ENCODE data around the gene ICOS. TPM values are rescaled to one million over a fixed set of nuclear protein-coding genes. Genes with fewer than 3 reads are reported as not detected.

ICOS gene
- total RNA-seq, 1 experiment from 2014 or later = not detected

DNA sequence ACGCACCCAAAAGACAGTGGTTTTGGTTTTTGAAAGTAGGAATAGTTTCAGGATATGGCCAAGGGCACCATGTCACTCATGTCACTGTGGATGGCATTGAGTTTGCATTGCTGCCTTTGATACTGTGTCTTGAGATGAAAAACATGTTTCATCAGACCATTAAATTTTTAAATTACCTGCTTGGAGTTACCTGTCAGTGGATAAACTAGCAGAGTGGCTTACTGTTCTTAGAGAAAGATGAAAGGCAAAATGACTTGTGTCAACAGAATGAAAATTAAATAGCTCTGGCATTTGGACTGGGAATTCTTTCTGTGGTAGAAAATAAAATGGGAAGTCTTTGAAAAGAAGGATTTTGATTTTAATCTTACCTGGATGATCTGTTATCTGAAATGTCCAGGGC is 386 bp downstream of the ICOS start:
- no peak overlapping the region for H2AK5ac ChIP-seq (ENCODE audit: insufficient read length, low read length)

More for the DNA sequence above, 386 bp downstream of the ICOS start:
- Histone ChIP-seq H2BK12ac (ENCODE audit: insufficient read length, low read depth, low read length) (no peak overlapping the region), H4K5ac (ENCODE audit: insufficient read length, low read depth, low read length) (no peak overlapping the region), H3K4me2 (ENCODE audit: insufficient read depth, insufficient read length, low read length) (no peak overlapping the region), H2BK20ac (ENCODE audit: low read depth, low read length, poor library complexity, severe bottlenecking) (no peak overlapping the region), H3K27ac (ENCODE audit: insufficient read length, low read depth, low read length) (no peak overlapping the region), H3K9ac (ENCODE audit: extremely low read depth, insufficient read length, low read length) (no peak overlapping the region), H3K79me1 (ENCODE audit: insufficient read depth, low read depth, low read length, poor library complexity, severe bottlenecking) (no peaks in the 10 kb centered on the region), H3K79me2 (ENCODE audit: insufficient read depth, low read length) (no peaks in the 10 kb centered on the region), H4K8ac (replicated peaks; ENCODE audit: insufficient read length, low read depth, low read length) (no peak overlapping the region), H2AFZ (ENCODE audit: low read length) (no peak overlapping the region), H3K4ac (ENCODE audit: low read depth, low read length) (no peak overlapping the region), H3K14ac (ENCODE audit: insufficient read depth, low read length) (no peak overlapping the region), H3T11ph (ENCODE audit: low read length) (no peak overlapping the region), H4K91ac (ENCODE audit: insufficient read length, low read depth, low read length) (no peak overlapping the region), H3K27me3 (ENCODE audit: insufficient read depth, low read length) (no peaks in the 10 kb centered on the region), H2BK15ac (ENCODE audit: low read depth, low read length) (no peak overlapping the region), H3K18ac (ENCODE audit: insufficient read length, low read depth, low read length) (no peak overlapping the region), H3K4me1 (ENCODE audit: insufficient read depth, low read length) (no peaks in the 10 kb centered on the region), H4K20me1 (ENCODE audit: control insufficient read depth, insufficient read depth, insufficient read length) (no peaks in the 10 kb centered on the region), H2BK120ac (ENCODE audit: low read depth, low read length, poor library complexity, severe bottlenecking) (no peak overlapping the region), H3K23ac (ENCODE audit: insufficient read length, low read depth, low read length) (no peak overlapping the region), H3K23me2 (ENCODE audit: insufficient read length, low read depth, low read length, poor library complexity, severe bottlenecking) (no peaks in the 10 kb centered on the region), H3K56ac (ENCODE audit: insufficient read length, low read depth, low read length) (no peak overlapping the region), H3K9me3 (ENCODE audit: control insufficient read depth, low read depth, low read length) (no peaks in the 10 kb centered on the region), H2BK5ac (ENCODE audit: insufficient read length, low read length) (no peak overlapping the region)
- WGBS (ENCODE audit: extremely low coverage, insufficient read length, low lambda C conversion rate) = no CpG with 5 or more reads among the region's 1 CpG
- TF ChIP-seq, protein P1, sequence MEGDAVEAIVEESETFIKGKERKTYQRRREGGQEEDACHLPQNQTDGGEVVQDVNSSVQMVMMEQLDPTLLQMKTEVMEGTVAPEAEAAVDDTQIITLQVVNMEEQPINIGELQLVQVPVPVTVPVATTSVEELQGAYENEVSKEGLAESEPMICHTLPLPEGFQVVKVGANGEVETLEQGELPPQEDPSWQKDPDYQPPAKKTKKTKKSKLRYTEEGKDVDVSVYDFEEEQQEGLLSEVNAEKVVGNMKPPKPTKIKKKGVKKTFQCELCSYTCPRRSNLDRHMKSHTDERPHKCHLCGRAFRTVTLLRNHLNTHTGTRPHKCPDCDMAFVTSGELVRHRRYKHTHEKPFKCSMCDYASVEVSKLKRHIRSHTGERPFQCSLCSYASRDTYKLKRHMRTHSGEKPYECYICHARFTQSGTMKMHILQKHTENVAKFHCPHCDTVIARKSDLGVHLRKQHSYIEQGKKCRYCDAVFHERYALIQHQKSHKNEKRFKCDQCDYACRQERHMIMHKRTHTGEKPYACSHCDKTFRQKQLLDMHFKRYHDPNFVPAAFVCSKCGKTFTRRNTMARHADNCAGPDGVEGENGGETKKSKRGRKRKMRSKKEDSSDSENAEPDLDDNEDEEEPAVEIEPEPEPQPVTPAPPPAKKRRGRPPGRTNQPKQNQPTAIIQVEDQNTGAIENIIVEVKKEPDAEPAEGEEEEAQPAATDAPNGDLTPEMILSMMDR (conservative IDR thresholded peaks at IDR 0.05) = no peak
- Mint-ChIP-seq H3K27ac (no peak overlapping the region), H3K36me3 (ENCODE audit: insufficient read depth in 1 of 3, low read depth in 3 of 3) (no peaks in the 10 kb centered on the region; a peak in 1 of 7 replicates), H3K4me3 (no peak overlapping the region), H3K9me3 (no peaks in the 10 kb centered on the region), H3K4me1 (peaks cover 8 to 14% of the 10 kb centered on the region in 2 experiments), H3K27me3 (ENCODE audit: low read depth) (no peaks in the 10 kb centered on the region)
- no peak for DNase-seq
